Forelimb muscle (tissue), 1 donor: ENCODE data around the gene KCNQ1OT1. TPM values are rescaled to one million over a fixed set of nuclear protein-coding genes. Genes with fewer than 3 reads are reported as not detected.

Experiments used
- DNase-seq: peaks from one replicate; pipeline ENCODE4 v3.0.0-alpha.2; 2013; ENCODE audit warnings: low read depth
- polyA plus RNA-seq: library from polyadenylated mRNA; unstranded; fragments of 120-200 nt; gene quantifications from one replicate; pipeline ENCODE4 v1.2.1, GENCODE V29; 2013; ENCODE audit not compliant: insufficient read length

The KCNQ1OT1 gene
- polyA plus RNA-seq, 1 donor, result 1.3 TPM

DNA sequence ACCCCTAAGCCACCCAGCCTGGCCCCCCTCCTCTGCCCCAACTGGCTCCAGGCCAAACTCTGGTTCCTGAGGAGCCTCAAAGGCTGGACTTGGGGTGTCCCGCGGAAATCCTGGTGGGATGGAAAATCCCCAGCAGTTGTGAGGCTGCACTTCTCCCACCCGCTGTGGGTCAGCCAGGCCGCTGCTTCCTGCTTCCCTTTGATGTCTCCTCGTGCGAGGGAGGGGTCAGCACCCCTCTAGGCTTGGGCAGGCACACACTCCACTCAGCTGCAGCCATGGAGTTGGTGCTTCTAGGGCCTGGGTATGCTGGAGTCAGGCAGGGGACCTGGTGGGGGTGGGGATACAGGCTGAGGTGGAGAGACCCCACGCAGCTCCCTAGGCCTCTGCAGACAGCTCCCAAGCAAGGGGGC, 12.0 kb downstream of the KCNQ1OT1 start:
- DNase-seq, result no peak

DNA sequence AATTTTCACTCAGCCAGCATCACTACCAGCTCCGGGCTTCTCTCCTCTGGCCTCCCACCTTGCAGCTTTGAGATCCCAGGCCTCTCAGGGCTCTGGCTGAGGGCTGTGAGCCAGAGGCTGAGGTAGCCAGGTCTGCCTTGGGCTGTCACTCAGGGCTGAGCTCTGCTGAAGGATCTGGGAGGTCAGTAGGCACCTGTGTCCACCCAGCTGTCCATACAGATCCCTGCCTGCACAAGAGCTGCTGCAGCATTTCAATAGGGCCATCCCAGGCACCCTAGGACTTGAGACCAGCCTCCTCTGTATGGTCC, 12.6 kb downstream of the KCNQ1OT1 start:
- DNase-seq, result no peak

- no peak for DNase-seq
These were observed 13.2 kb downstream of the KCNQ1OT1 start for GRCh38 chr11:2686360-2687222.

DNA sequence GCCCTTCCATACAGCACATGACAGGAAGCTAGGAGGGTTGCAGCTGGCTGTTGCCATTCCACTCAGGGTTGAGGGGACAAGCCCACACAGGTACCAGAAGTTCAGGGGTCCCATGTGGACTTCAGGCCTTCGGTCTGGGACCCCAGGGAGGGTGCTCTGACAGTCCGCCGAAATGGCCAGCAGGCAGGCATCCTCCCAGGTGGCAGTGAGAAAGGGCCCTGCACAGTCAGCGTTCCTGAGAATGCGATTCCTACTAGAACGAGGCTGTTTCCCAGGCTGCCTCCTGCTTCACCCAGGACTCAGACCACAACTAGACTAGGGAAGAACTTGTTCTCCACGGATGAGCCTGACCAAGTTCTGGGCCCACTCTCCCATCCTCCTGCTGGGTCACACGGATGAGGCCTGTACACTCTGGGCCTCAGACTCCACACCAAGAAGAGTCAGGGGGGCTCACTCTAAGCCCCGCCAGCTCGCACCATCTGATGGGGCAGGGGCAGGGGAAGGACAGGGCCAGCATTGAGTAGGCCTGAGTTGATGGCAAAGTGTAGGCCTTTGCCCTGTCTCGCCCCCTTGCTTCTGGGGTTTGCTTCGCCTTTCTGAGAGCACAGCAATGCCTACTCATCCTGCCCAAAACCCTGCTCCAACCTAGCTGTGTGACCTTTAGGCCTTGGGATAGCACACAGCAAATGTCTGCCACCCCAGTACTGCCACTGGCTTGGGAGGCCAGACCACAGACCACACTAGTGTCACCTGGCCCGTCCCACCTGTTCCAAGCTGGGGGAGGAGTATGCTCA, 14.0 kb downstream of the KCNQ1OT1 start:
- DNase-seq, result no peak

DNA sequence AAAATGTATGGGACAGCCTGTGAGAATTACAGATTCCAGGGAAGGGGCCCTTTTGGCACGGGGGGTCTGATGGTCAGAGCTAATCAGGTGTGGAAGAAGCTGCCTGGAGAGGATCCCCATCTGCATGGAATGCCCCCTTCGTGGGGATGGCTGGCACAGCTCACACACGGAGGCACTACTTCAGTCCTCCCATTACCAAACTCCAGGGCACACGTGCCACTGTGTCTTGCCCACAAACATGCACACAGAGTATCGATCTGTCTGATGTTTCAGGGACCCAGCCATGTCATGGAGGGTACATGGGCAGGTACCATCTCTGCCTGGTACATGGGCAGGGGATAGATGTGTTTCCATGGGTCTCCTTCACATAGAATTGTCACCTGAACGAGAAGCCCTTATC, 14.7 kb downstream of the KCNQ1OT1 start:
- DNase-seq, result no peak

- DNase-seq, result no peak
These were observed 15.2 kb downstream of the KCNQ1OT1 start for GRCh38 chr11:2684581-2684980.

- no peak for DNase-seq
These were observed 16.0 kb downstream of the KCNQ1OT1 start for GRCh38 chr11:2683806-2684205.

DNA sequence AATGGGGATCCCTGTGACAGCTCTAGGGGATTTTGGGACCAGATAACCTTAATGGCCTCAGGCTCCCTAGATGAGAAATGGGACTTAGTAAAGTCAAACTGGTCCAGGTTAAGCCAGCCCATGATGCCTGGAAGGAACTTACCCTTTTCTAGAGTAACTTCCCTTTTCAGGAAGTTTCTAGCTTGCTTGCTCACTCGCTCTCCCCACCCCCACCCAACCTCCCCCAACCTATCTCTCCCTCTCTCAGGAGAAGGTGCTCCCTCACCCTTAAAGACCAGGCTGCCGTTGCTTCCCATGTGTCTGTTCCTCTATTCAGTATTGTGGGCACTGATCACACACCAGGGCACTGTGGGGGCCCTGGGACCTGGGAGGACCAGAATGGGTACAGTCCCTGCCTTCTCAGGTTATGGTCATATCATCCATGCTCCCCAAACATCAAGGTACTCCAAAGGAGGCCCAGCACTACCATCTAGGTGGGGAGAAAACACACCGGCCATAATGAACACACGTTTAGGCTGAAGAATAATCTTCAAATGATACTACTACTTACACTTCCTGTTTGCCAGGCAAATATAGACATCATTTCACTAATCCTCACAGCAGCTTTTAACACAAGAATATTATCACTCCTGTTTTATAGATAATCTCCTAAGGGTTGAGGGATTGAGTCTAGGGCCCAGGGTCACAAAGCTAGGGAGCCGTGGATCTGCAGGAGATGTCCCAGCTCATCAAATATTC, 18.2 kb downstream of the KCNQ1OT1 start:
- no peak for DNase-seq

- DNase-seq, result no peak
These were observed 20.6 kb downstream of the KCNQ1OT1 start for GRCh38 chr11:2679011-2679676.

GRCh38 chr11:2678396-2678795, 21.4 kb downstream of the KCNQ1OT1 start:
- no peak for DNase-seq

DNA sequence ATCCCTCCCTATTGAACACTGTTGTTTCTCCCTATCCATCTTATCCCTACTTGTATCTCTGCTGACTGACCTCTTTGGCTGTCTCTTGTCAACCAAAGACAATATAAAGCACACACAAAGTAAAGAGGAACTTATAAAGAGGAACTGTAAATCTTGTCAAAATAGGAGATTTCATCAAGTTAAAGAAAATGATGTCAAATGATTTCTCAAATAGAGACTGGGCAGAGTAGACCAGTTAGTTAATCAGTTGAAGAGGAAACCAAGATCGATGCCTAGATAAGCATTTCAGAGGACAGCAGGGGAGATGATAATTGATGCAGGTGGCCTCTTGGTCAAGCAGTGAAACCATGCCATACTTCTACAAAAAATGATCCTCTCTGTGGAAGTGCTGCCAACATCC, 22.7 kb downstream of the KCNQ1OT1 start:
- DNase-seq, result no peak

DNA sequence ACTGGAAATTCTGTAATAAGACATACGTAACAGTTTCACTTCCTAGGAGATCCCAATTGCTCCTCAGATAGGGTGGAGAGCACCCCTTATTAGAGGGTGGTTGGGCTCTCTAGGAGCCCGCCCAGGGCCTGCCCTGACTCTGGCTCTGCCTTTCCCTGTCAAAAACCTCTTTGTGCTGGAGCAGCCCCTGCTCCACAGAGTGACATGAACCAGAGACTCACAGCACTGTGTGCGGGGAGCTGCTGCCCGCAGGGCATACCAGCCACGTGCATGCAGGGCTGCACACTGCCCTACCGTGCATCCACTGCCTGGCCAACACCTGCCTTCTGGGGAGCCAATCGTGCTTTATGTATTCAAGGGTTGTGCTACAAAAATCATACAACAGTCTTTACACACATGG, 24.3 kb downstream of the KCNQ1OT1 start:
- no peak for DNase-seq

DNA sequence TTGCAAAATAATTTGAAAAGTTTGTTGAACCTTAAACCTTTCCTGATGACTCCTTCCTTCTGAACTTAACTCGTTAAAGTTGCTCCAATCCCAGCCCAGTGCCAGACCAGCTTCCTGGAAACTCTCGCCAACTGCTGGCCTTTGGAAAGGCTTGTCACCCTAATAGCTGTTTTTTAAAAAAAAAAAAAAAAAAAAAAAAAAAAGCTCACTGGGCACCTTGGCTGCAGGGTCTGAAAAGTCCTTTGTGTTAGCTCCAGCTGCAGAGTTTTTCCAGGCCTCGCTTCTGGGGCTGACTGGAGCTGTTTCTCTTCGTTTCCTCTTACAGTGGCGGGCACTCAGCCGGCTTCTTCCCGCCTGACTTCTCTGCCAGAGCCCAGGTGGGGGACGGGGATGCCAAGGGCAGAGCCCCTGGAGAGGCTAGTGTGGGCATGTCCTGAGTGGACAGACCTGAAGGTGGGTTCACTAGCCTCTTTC, 25.1 kb downstream of the KCNQ1OT1 start:
- DNase-seq, result no peak

GRCh38 chr11:2673871-2674471, 25.8 kb downstream of the KCNQ1OT1 start:
- no peak for DNase-seq

DNA sequence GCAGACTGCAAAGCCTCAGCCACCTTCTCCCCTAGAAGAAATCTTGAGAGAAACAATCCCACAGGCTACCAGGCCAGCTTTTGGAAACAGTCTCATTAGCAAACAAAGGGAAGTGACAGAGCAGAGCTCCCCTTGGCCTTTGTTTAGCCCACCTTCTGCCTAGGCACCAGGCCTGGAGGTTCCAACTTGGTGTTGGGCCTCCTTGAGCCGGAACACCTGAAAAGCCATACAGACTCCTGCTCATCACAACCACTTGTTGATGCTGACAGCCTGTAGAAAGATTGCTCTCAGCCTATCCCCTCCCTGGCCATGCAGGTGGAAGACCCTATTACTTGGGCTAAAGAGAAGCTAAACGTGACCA, 26.6 kb downstream of the KCNQ1OT1 start:
- DNase-seq, result no peak

DNA sequence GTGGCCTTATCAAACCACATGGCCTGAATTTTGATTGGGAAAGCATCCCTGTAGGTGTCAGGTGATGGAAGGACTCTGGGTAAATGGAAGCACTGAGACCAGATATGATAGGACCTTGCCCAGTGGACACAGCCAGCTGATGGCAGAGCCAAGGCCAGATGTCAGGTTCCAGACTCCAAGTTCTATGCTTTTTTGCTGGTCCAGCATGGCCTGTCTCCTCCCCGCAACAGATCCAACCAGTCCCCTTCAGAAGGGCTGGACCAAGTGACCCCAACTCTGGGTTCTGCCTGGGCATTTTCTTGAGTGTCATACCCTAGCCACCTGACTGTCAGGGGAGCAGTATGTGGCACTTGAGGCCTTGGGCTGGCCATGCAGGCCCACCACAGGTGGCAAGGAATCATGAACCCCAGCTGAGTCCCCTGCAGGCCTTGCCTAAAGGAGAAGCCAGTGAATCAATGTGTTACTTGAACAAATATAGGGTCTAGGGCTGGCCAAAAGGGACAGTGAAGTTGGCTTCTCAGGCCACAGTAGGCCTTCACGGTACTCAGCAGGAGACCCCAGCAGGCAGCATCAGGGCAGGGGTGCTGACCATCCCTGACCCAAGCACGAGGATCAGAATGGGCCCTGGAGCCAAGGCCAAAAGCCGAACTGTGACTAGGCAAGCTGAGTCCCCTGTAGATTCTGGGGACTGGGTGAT, 27.1 kb downstream of the KCNQ1OT1 start:
- DNase-seq, result no peak

- no peak for DNase-seq
These were observed 28.0 kb downstream of the KCNQ1OT1 start for GRCh38 chr11:2671748-2672147.

DNA sequence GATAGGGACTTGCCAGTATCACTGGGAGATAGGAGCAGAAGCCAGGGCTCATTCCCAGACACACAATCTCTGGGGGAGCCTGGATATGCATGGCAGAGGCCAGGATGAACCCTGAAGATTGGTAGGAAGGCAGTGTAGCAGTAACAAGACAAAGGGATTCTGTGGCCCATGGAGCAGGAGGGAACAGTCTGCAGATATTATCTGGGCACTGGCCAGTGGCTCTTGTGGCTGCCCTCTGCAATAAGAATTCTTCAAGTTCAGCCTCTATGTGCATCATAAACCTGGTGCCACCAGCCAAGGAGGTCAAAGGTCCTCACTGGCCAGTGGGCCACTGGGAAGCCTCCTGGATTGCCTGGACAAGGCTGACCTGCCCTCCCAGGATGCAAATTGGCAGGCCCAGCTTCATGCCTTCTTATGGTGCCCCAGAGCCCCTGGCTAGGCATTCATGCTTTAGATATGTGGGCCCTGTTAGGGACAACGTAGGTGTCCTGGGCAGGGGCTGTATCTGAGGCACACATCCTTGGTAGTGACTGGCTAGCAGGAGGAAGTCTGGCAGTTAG, 29.2 kb downstream of the KCNQ1OT1 start:
- DNase-seq, result no peak

GRCh38 chr11:2669634-2670469, 29.9 kb downstream of the KCNQ1OT1 start:
- no peak for DNase-seq

GRCh38 chr11:2668876-2669275, 30.9 kb downstream of the KCNQ1OT1 start:
- DNase-seq, result no peak
